Stimulated activated CD8-positive, alpha-beta memory T cell treated with anti-CD3 and anti-CD28 coated beads, Interleukin-2, amount 100 ng/mL, for 1 hour (primary cell): ENCODE results near the gene SPRR4.
"Not testable (repeated sequence)": the region's sequence is repeated elsewhere in the genome, so short reads cannot be mapped to it uniquely, and the experiment has no call there.

ENCODE experiments used
- DNase-seq, 2 donors: peaks; one replicate each; pipeline ENCODE4 v3.0.0-alpha.2; 2020; ENCODE audit warnings: low read depth in 2 of 2

Gene SPRR4

GRCh38 chr1:152965853-152966252 lies 4.6 kb upstream of the SPRR4 start:
- DNase-seq, result no peak

- no peak for DNase-seq
Measured at GRCh38 chr1:152967201-152967600, 3.2 kb upstream of the SPRR4 start.

- DNase-seq, result no peak
Measured at GRCh38 chr1:152968248-152968647, 2.2 kb upstream of the SPRR4 start.

GRCh38 chr1:152969036-152969435 lies 1.4 kb upstream of the SPRR4 start:
- DNase-seq, result no peak

- DNase-seq, result no peak
Measured at GRCh38 chr1:152972196-152972886, 1.9 kb downstream of the SPRR4 start.

GRCh38 chr1:152976688-152977087 lies 6.2 kb downstream of the SPRR4 start:
- DNase-seq, result no peak

- no peak for DNase-seq
Measured at GRCh38 chr1:152977614-152978013, 7.2 kb downstream of the SPRR4 start.

- DNase-seq, result no peak
Measured at GRCh38 chr1:152980676-152981075, 10.2 kb downstream of the SPRR4 start.

GRCh38 chr1:152981146-152981871 lies 10.9 kb downstream of the SPRR4 start:
- DNase-seq, result no peak

GRCh38 chr1:152982076-152982475 lies 11.6 kb downstream of the SPRR4 start:
- DNase-seq, result no peak

- no peak for DNase-seq
Measured at GRCh38 chr1:152983234-152983633, 12.8 kb downstream of the SPRR4 start.

GRCh38 chr1:152983743-152984142 lies 13.3 kb downstream of the SPRR4 start, which contains the start of gene SPRR1A:
Gene SPRR1A (plus strand): TSS chr1:152984081. CDS start chr1:152985231, 1,150 bp downstream.
- DNase-seq, result no peak

- DNase-seq, result no peak
Measured at GRCh38 chr1:152986578-152986977, 16.1 kb downstream of the SPRR4 start.

GRCh38 chr1:152993186-152993585 lies 22.7 kb downstream of the SPRR4 start:
- no peak for DNase-seq

GRCh38 chr1:152995842-152996241 lies 25.4 kb downstream of the SPRR4 start:
- no peak for DNase-seq

- DNase-seq, result no peak
Measured at GRCh38 chr1:152996633-152997400, 26.4 kb downstream of the SPRR4 start.

- DNase-seq, result no peak
Measured at GRCh38 chr1:152997901-152998300, 27.5 kb downstream of the SPRR4 start.

GRCh38 chr1:152998476-152998875 lies 28.0 kb downstream of the SPRR4 start:
- no peak for DNase-seq

GRCh38 chr1:152999818-153000217 lies 29.4 kb downstream of the SPRR4 start:
- no peak for DNase-seq

GRCh38 chr1:153000294-153000693 lies 29.8 kb downstream of the SPRR4 start:
- no peak for DNase-seq

GRCh38 chr1:153001382-153001781 lies 30.9 kb downstream of the SPRR4 start, which contains the start of gene SPRR3:
Gene SPRR3 (plus strand): TSS chr1:153001749. CDS start chr1:153003021, 1,272 bp downstream.
- no peak for DNase-seq

GRCh38 chr1:153011235-153011758 lies 40.8 kb downstream of the SPRR4 start:
- not testable (repeated sequence) for DNase-seq
